ENCODE data around the gene BMS1.
"Not testable (repeated sequence)": the region's sequence is repeated elsewhere in the genome, so short reads cannot be mapped to it uniquely, and the experiment has no call there.

BMS1 gene, protein sequence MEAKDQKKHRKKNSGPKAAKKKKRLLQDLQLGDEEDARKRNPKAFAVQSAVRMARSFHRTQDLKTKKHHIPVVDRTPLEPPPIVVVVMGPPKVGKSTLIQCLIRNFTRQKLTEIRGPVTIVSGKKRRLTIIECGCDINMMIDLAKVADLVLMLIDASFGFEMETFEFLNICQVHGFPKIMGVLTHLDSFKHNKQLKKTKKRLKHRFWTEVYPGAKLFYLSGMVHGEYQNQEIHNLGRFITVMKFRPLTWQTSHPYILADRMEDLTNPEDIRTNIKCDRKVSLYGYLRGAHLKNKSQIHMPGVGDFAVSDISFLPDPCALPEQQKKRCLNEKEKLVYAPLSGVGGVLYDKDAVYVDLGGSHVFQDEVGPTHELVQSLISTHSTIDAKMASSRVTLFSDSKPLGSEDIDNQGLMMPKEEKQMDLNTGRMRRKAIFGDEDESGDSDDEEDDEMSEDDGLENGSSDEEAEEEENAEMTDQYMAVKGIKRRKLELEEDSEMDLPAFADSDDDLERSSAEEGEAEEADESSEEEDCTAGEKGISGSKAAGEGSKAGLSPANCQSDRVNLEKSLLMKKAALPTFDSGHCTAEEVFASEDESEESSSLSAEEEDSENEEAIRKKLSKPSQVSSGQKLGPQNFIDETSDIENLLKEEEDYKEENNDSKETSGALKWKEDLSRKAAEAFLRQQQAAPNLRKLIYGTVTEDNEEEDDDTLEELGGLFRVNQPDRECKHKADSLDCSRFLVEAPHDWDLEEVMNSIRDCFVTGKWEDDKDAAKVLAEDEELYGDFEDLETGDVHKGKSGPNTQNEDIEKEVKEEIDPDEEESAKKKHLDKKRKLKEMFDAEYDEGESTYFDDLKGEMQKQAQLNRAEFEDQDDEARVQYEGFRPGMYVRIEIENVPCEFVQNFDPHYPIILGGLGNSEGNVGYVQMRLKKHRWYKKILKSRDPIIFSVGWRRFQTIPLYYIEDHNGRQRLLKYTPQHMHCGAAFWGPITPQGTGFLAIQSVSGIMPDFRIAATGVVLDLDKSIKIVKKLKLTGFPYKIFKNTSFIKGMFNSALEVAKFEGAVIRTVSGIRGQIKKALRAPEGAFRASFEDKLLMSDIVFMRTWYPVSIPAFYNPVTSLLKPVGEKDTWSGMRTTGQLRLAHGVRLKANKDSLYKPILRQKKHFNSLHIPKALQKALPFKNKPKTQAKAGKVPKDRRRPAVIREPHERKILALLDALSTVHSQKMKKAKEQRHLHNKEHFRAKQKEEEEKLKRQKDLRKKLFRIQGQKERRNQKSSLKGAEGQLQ

DNA sequence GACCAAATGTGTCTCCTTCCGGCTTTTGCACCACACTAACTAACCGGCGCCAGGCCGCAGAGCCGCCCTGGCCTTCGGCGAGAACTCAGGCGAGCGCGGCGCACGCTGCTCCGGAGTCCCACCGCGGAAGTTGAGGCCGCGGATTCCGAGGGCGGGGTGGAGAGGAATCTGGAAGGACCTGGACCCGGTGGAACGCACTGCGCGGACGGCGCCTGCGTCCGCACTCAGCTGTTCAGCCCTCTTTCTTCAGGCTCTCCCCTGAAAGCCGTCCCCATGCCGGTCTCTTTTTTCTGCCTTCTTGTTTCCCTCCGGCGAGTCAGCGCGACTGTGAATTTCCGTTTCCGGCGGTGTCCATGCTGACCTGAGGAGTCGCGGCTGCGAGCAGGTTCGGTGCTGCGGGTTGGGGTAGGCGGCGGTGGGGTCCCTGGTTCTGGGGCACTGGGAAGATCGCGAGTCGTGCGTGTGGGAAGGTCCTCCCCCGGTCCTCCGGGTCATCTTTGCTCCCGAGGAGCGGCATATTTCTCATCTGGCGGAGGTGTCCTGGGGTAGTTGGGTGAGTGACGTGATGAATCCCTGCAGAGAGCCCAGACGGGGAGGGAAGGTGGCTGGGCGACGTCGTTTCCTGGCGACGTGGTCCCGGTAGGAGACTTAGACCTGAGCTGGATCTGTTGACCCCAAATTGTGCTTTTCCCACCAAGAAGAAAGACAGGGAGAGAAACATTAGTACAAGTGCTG, at the start of gene BMS1:
Gene BMS1, plus strand, starts transcription at position 350 of the 735 bp plus-strand sequence. CDS start 1,600 bp downstream, outside the sequence.
- DNase-seq, result peak; percentile 87

DNA sequence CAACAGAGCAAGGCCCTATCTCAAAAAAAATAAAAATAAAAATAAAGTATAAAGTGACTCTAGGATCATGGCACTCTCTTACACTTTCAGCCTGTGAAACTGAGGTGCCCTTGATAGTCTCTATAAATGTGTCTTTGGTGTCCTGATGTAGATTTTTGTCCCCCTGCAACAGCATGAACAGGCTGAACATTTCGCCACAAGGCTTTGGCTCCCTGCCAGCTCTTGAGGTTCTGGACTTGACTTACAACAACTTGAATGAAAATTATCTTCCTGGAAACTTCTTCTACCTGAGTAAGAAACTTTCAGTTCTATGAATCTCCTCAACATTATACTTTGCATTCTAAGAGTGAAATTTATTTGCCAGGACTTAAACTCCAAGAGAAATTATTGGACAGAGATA, 48.1 kb upstream of the BMS1 start:
- no peak for DNase-seq

DNA sequence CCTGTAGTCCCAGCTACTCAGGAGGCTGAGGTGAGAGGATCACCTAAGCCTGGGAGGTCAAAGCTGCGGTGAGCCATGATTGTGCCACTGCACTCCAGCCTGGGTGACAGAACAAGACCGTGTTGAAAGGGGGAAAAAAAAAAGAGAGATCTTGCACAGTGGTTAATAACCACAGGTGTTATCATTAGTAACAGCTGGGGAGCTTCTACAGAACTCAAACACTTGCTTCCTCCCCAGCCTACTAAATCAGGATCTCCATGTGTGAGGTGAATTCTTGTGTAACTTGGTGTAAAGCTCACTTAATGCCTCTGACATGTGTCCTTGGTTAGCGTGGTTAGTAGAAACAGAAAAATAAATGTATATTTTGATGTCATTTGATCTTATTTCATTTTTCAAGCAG, 43.9 kb upstream of the BMS1 start:
- DNase-seq, result no peak

DNA sequence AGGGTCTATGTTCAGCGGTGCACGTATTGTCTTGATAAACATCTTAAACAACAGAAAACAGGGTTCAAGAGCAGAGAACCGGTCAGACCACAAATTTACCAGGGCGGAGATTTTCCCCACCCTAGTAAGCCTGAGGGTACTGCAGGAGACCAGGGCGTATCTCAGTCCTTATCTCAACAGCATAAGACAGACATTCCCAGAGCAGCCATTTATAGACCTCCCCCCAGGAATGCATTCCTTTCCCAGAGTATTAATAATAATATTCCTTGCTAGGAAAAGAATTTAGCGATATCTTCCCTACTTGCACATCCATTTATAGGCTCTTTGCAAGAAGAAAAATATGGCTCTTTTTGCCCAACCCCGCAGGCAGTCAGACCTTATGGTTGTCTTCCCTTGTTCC, 41.1 kb upstream of the BMS1 start:
- DNase-seq, result not testable (repeated sequence)

DNA sequence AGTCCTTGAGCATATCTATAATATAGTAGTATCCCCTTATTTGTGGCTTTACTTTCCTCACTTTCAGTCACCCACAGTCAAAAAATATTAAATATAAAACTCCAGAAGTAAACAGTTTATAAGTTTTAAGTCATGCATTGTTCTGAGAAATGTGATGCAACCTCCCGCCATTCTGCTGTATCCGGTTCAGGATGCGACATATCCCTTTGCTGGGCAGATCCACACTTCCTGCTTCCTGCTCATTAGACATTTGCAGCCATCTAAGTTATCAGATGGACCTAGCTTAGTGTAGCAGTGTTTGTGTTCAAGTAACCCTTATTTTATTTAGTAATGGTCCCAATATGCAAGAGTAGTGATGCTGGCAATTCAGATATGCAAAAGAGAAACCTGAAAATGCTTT, 38.9 kb upstream of the BMS1 start:
- no peak for DNase-seq

DNA sequence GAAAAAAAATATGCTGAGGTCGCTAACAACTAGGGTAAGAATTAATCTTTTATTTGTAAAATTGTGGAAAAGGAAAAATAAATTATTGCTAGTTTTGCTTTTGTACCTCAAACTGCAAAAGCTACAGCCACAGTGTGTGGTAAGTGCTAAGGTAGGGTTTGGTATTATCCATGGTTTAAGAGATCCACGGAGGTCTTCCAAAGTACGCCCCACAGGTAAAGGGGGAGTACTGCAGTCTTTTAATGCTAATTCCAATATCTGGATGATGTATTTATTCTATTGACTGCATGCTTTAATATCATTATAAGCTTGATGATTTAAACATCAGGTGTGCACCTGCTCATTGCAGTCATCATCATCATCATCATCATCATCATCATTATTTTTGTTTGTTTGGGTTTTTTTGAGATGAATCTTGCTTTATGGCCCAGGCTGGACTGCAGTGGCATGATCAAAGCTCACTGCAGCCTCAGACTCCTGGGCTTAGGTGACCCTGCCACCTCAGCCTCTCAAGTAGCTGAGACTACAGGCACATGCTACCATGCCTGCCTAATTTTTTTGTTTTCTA, 38.4 kb upstream of the BMS1 start:
- DNase-seq, result no peak

DNA sequence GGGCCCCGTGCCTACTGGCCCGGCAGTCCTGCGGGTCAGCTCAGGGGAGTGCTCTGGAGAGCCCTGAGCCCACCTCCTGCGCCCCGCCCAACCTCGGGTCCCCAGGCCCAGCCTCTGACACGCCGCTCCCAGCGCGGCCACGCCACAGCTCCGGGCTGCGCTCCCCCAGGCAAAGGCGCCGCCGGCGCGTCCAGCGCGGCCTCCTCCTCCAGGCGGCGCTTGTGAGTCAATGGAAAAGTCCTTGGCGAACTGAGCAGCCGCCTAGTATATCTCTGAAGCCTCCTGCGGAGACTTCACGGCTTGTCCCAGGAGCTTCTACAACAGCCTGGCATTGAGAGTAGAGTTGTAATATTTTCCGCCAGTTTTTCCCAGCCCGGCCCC, 29.5 kb upstream of the BMS1 start:
- DNase-seq, result peak; percentile 79

DNA sequence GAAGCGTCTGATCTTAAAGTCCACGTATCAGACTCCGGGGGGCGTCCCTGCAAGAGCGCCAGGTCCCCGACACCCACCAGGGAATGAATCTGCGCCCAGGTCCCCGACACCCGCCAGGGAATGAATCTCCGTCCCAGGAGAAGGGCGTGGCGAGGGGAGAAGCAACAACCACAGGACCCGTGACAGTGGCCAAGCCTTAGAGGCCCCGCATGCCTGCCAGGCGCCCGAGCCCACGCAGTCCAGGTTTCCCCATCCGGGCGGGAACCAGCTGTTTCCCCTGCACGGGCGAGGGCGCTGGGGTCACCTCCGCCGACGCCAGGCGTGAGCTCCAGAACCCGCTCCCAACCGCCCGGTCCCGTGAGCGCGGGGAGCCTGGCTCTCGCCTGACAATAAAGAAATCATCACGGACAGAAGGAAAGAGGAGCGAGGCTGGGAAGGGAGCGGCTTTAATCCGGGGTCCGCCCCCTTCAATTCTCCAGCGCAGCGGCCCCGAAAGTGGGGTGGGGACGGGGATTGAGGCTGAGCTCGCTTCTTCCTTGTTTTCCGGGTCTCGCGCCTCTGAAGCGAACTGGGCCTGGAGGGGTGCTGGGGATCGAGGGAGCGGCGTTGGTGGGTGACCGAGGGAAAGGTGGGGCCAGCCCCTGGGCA, 29.0 kb upstream of the BMS1 start:
- no peak for DNase-seq

DNA sequence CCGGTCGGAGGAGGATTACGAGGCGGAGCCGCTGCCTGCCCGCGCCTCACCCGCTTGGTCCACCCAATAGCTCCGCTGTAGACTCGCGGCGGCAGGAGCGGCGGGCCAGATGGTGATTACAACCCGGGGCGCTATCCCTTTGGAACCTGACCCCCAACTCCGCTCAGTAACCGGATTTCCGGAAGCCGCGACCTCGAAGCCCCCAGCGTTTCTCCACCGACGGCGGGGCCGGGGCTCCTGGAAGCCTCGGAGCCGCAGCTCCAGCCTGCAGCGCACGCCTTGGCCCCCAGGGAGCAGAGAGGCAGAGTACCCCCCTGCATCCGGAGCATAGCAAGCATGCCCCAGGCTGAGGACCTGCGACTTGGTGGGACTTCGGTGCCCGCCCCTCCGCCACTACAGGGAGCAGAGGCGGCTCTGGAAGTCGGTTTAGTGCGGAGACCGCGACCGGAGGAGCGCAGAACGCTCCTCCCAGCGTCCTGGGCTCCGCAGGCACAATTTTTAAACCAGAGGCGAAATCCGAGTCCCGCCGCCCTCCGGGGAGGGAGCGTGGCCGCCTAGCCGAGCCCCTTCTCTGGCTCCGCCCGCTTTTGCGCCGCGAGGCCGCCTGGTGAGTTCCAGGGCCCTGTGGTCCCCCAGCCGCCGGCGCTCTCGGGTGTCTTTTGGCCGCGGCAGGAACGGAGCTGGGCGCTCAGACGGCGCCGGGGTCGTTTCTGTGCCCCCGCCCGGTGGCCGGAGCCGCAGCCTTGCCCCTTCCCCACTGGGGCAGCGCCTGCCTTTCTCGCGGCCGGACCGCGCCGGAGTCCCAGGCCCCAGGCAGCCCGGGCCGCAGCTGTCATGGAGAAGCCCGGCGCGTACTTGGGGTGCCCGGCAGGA, 28.2 kb upstream of the BMS1 start:
- peak; percentile 50 for DNase-seq

DNA sequence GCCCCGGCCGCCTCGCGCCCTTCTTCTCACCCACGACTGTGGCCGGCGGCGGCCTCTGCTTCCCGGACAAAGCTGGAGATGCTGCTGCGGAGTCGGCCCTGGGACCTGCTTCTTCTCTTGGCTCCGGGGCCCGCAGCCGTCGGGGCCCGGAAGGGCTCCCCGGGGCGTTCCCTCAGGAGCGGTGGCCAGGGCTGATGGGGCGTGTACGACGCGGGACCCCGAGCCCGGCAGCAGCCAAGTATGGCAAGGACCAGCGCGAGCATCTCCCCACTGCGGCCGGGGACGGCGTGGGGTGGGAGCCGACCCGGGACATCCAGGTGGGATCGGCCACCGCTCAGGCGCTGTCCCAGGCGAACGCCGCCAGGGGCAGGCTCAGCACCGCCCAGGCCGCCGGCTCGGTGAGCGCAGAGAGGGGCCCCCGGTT, 27.6 kb upstream of the BMS1 start:
- DNase-seq, result no peak

DNA sequence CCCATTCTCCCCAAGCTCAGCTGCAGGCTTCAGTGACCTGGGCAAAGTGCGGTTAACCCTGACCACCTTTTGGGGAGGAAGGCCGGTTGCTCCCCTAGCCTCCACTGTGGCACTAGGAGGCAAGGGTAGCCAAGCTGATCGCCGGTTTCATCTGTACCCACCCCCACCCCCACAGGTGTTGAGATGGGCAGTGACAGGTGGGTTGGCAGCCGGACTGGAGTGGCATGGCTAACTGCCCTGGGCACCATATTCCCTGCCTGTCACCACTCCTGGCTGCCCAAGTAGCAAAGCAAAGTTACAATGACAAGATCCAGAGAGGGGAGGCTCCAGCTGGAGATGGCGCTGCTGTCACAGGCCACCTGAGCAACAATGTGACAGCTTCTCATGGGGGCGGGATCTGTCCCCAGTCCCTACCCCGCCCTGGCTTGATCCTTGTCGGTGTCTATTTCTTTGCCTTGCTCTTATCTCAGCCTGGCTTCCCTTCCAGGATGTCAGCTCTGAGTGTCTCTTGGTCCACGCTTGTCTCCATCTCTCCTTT, 27.0 kb upstream of the BMS1 start:
- DNase-seq, result no peak

DNA sequence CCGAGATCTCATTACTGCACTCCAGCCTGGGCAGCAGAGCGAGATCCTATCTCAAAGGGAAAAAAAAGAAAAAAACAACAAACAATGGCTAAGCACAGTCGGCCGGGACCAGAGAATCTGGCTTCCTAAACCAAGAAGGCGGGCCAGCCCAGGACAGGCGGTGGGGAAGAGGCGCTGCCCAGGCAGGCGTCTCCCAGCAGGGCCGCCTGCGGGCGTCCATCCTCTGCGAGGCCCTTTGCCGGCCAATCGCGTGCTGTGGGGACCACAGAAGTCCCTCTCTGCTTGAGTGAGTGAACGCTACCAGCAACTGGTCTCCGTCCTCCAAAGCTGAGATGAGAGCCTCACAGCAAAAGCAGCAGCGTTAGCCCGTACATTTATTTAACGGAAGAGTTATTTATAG, 14.7 kb upstream of the BMS1 start:
- DNase-seq, result no peak

DNA sequence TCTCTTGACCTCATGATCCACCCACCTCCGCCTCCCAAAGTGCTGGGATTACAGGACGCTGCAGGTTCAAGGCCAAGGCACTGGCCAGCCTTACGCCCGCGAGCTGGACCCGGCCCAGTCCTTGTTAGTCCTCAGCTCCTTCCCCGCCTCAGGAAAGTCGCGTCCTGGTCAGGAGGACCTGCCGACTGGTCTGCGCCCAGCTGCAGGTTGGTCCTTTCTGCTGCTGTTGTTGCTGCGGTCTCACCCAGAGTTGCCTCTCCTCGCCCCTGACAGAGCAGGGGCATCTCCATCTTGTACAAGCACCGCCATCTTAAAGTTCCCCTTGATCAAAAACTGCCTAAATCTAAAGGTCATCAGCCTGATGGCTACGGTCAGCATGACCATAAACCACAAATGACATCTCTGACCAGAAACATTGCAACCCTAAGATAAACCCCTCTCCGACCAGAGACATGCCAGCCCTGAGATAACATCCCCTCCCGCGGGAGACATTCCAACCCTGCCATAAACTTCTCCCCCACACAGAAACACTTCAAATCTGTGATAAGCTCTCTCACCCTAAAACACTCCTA, 13.9 kb upstream of the BMS1 start:
- no peak for DNase-seq

DNA sequence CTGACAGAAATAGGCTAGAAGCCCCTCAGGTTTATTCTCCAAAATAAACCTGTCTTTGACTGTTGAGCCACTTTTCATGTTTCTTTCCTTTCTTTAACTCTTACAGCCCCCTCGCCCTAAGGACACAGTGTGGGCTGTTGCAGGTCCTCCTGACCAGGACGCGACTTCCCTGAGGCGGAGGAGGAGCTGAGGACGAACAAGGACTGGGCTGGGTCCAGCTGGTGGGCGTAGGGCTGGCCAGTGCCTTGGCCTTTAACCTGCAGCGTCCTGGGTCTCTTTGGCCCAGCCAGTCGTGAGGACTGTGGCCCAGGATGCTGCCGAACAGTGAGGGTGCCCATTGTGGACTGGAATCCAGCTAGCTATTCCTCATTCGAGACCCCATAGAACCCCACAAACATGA, 13.4 kb upstream of the BMS1 start:
- DNase-seq, result no peak

DNA sequence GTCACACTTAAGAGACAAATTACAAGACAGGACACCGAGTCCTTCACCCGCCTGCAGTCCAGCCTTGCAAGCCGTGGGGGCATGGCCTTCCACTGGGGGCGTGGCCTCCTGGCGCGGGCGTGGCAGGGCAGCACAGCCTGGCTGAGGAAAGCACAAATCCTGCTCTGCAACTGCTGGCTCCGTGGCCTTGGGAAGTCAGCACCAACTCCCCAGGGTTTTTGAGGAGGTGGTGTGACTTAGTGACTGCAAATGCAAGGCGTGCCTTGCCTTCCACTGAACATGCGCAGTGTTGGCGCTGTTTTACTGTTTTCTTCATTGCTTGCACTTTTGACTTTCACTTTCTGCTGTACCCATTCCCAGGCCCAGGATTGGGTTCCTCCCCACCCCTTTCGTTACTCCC, 12.9 kb upstream of the BMS1 start:
- DNase-seq, result no peak

DNA sequence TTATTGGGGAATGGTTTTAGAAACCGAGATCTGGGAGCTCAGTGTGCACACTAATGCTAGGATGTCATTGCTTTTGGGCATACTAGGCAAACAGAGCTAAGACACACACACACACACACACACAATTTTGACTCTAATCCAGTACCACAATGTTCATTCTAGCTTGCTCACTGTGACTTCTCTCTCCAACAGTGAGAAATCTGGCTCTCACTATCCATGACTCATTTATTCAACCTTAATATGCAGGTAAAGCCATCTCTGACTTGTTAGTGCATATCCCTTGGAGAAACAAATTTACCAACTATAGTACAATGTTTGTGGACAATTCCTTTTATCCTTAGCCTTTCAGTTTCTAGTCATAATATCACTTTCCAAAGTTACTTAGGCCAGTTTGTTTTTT, 5.9 kb upstream of the BMS1 start:
- DNase-seq, result no peak

DNA sequence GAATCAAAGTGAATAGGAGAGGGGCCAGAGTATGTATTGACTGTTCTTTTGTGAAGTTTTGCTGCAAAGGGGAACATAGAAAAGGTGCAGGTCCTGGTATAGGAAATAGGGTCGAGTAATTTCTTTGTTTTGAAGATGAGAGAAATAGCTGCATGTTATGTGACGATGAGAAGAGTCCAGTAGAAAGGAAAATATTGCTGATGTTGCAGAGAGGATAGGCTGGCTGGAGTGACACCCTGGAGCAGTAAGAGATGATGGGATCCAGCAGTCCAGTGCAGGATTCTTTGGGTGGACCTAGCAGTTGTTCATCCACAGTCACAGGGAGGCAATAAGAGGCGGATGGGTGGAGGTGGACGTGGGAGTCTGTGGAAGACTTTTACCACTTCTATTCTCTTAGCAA, 2.1 kb upstream of the BMS1 start:
- DNase-seq, result no peak

DNA sequence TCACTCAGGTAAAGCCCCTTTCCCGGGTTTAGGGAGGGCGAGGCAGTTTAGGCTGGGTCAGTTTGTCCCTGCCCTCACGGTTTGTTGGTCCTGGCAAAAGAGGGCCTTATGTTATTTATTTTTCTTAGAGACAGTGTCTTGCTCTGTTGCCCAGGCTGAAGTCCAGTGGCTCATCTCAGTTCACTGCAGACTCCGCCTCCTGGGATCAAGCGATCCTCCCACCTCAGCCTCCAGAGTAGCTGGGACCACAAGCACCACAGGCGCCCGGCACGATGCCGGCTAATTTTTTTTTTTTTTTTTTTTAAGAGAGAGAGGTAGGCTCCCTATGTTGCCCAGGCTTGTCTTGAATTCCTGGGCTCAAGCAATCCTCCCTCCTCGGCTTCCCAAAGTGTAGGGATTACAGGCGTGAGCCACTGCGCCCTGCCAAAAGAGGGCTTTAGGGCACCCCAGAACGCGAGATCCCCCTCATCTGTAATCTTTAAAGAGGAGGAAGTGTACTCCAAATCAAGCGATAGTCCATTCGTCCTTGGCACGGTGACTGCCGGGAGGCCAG, 626 bp upstream of the BMS1 start:
- no peak for DNase-seq

DNA sequence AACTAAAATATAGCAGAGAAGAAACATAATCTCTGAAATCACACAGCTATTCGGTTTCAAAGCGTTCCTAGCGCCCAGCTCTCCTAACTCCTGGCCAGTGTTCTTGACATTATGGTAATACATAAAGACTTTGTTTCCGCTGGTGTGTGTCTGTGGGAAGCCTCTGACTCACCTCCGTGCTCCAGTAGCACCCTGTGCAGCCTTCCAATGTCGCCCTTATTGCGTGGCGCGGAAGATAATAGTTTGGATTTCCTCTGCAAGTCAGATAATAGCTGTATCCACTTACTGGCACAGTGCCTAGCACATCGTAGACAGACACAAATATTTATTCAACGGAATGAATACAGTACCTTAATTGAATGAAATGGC, 570 bp downstream of the BMS1 start:
- DNase-seq, result no peak

DNA sequence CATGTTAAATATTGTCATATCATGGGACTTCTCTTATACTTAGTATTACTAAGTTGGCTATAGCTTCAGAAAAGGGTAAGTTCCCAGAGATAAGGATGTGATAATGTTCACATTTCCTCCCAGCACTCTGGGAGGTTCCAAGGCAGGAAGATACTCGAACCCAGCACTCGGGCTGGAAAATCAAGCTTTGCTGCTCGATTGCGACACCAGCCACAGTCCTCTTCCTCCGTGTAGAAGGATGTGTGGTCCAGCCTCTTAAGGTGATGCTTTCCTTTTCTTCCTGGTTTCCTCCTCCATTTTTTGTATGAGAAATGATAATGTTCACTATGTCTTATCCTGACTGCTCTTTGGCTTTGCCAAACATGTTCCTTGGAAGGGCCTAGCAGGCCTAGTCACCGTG, 3.2 kb downstream of the BMS1 start:
- DNase-seq, result no peak
